ENCODE measurements around the gene CELA2A. TPM values are rescaled to one million over a fixed set of nuclear protein-coding genes. Genes with fewer than 3 reads are reported as not detected.
"Not testable (repeated sequence)": the region's sequence is repeated elsewhere in the genome, so short reads cannot be mapped to it uniquely, and the experiment has no call there.

Gene CELA2A
- total RNA-seq, 1 experiment from 2014 or later: not detected

DNA sequence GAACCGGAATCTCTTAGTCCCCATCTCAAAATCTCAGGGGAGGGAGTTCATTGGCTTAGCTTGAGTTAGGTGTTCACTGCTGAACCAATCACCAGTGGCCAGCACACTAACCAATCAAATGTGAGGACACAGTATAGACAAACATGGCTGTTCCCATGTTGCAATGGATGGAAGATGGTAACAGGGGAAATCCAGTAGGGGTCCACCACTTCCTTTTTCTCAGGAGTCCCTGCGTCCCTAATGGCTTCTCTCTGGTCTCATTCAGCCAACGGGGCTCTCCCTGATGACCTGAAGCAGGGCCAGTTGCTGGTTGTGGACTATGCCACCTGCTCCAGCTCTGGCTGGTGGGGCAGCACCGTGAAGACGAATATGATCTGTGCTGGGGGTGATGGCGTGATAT lies 29.1 kb downstream of the CELA2A start:
- intact Hi-C loops (cut with micrococcal nuclease): no loop called here
- TF ChIP-seq, protein P1, sequence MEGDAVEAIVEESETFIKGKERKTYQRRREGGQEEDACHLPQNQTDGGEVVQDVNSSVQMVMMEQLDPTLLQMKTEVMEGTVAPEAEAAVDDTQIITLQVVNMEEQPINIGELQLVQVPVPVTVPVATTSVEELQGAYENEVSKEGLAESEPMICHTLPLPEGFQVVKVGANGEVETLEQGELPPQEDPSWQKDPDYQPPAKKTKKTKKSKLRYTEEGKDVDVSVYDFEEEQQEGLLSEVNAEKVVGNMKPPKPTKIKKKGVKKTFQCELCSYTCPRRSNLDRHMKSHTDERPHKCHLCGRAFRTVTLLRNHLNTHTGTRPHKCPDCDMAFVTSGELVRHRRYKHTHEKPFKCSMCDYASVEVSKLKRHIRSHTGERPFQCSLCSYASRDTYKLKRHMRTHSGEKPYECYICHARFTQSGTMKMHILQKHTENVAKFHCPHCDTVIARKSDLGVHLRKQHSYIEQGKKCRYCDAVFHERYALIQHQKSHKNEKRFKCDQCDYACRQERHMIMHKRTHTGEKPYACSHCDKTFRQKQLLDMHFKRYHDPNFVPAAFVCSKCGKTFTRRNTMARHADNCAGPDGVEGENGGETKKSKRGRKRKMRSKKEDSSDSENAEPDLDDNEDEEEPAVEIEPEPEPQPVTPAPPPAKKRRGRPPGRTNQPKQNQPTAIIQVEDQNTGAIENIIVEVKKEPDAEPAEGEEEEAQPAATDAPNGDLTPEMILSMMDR (IDR thresholded peaks at IDR 0.05; ENCODE audit: unreplicated experiment): no peak
- no TSS peak for BruUV-seq (replicated peaks)
- no peaks in the 10 kb centered on the region for H3K9me3 Mint-ChIP-seq (ENCODE audit: unreplicated experiment)
- no peak overlapping the region for H3K27ac Mint-ChIP-seq (ENCODE audit: low read depth, unreplicated experiment)
- no peaks in the 10 kb centered on the region for H3K36me3 Mint-ChIP-seq (ENCODE audit: insufficient read depth, unreplicated experiment)
- DNase-seq (ENCODE audit: unreplicated experiment): no peak
- no peak overlapping the region for H3K4me3 Mint-ChIP-seq (ENCODE audit: unreplicated experiment)
- no peaks in the 10 kb centered on the region for H3K27me3 Mint-ChIP-seq (ENCODE audit: insufficient read depth, unreplicated experiment)
- POLR2A ChIA-PET: no interaction called here
- no peaks in the 10 kb centered on the region for H3K4me1 Mint-ChIP-seq (ENCODE audit: insufficient read depth, unreplicated experiment)
- CTCF ChIA-PET: no interaction called here

DNA sequence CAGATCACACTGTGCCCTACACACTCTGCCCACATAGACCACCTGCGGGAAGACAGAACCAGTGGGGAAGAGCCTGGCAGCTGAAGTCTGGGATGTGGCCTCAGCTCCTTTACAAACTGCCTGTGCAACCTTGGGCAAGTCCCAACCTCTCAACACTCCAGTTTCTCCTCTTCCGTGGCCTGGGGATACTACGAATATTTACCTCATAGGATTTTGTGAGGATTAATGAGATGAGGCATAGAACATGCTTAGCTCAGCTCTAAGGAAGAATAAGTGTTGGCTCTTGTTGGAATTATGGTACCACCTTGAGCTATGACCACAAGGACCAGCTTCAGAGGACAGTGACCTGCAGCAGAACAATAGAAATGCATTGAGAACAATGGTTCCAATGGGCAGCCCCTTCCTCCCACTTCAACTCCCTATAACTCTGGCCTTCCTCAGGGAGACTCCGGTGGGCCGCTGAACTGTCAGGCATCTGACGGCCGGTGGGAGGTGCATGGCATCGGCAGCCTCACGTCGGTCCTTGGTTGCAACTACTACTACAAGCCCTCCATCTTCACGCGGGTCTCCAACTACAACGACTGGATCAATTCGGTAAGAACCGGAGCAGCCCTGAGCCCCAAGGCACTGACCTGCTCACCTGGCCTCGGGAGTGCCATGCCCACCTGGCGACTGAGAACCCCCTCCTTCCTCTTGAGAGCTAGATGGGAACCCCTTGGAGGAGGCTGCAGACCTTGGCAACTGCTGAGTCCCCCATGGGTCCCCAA lies 30.5 kb downstream of the CELA2A start:
- BruUV-seq (replicated peaks); CTCF ChIA-PET; H3K27me3 Mint-ChIP-seq (ENCODE audit: insufficient read depth, unreplicated experiment); DNase-seq (ENCODE audit: unreplicated experiment); H3K27ac Mint-ChIP-seq (ENCODE audit: low read depth, unreplicated experiment); H3K4me1 Mint-ChIP-seq (ENCODE audit: insufficient read depth, unreplicated experiment); H3K4me3 Mint-ChIP-seq (ENCODE audit: unreplicated experiment); H3K9me3 Mint-ChIP-seq (ENCODE audit: unreplicated experiment); H3K36me3 Mint-ChIP-seq (ENCODE audit: insufficient read depth, unreplicated experiment); POLR2A ChIA-PET; intact Hi-C loops (cut with micrococcal nuclease): not testable (repeated sequence)

DNA sequence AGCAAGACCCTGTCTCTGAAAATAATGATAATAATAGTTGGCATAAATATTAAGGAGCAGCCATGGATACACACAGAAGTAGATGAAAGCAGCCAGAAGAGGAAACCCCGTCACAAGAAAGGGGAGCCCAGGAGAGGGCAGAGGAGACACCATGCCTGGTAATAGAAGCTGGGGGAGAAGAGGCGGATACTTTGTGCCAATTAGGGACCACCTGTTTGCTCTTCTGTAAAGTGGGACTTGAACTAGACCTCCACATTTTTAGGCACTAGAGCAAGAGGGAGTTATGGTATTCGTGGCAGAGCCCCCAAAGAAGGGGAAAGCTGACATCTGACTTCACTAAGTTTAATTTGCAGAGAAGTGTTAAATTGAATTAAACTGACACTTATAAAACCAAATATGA lies 31.8 kb downstream of the CELA2A start:
- Mint-ChIP-seq H3K27ac (ENCODE audit: low read depth, unreplicated experiment) (no peak overlapping the region), H3K4me1 (ENCODE audit: insufficient read depth, unreplicated experiment) (no peaks in the 10 kb centered on the region), H3K9me3 (ENCODE audit: unreplicated experiment) (no peaks in the 10 kb centered on the region), H3K36me3 (ENCODE audit: insufficient read depth, unreplicated experiment) (peaks cover 4% of the 10 kb centered on the region), H3K27me3 (ENCODE audit: insufficient read depth, unreplicated experiment) (no peaks in the 10 kb centered on the region), H3K4me3 (ENCODE audit: unreplicated experiment) (no peak overlapping the region)
- intact Hi-C loops (cut with micrococcal nuclease): no loop called here
- CTCF ChIA-PET: interaction anchor here (0.7 kb wide), 1 partner anchor 164 kb away, joined by 3 read pairs; no protein-coding TSS in a partner anchor
- BruUV-seq (replicated peaks): no TSS peak
- POLR2A ChIA-PET: interaction anchor here (0.7 kb wide), 1 partner anchor 627 kb away, joined by 3 read pairs; no protein-coding TSS in a partner anchor
- DNase-seq (ENCODE audit: unreplicated experiment): no peak
- TF ChIP-seq, protein P1 (IDR thresholded peaks at IDR 0.05; ENCODE audit: unreplicated experiment): no peak

DNA sequence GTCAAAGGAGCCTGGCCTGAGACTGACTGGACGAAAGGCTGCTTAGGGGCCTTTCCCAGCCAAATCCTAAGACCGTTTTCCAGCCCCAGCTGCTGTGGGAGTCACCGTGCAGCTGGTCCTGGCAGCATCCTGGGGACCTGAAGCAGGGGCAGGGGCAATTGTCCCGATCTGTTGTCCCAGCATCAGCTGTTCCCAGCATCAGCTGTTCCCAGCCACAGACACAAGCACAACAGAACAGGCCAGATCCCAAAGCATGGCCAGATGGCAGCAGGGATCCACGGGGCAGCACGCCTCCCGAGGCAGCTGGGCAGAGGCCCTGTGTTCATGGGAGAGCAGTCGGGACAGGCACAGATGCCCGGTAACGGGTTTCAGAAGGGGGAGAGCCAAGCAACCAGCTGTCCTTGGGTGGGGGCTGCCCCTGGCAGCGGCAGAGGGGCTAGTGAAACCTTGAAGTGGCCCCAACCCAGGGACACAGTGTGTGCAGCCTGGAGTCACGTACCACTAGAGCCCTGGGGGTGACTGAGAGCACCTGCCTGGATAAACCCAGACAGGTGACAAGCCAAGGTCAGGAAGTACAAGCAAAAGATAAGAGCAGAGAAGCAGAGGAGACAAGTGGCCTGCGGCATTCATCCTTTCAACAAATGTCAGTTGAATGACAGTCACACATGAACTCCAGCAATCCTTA lies 32.7 kb downstream of the CELA2A start:
- no peaks in the 10 kb centered on the region for H3K9me3 Mint-ChIP-seq (ENCODE audit: unreplicated experiment)
- ChIA-PET CTCF (interaction anchor here (0.7 kb wide), 1 partner anchor 165 kb away, joined by 3 read pairs; no protein-coding TSS in a partner anchor), POLR2A (no interaction called here)
- peaks cover 4% of the 10 kb centered on the region for H3K36me3 Mint-ChIP-seq (ENCODE audit: insufficient read depth, unreplicated experiment)
- DNase-seq (ENCODE audit: unreplicated experiment): no peak
- no TSS peak for BruUV-seq (replicated peaks)
- no peak overlapping the region for H3K27ac Mint-ChIP-seq (ENCODE audit: low read depth, unreplicated experiment)
- no peak overlapping the region for H3K4me3 Mint-ChIP-seq (ENCODE audit: unreplicated experiment)
- no peaks in the 10 kb centered on the region for H3K27me3 Mint-ChIP-seq (ENCODE audit: insufficient read depth, unreplicated experiment)
- intact Hi-C loops (cut with micrococcal nuclease): no loop called here
- no peaks in the 10 kb centered on the region for H3K4me1 Mint-ChIP-seq (ENCODE audit: insufficient read depth, unreplicated experiment)
- TF ChIP-seq, protein P1 (IDR thresholded peaks at IDR 0.05; ENCODE audit: unreplicated experiment): no peak

DNA sequence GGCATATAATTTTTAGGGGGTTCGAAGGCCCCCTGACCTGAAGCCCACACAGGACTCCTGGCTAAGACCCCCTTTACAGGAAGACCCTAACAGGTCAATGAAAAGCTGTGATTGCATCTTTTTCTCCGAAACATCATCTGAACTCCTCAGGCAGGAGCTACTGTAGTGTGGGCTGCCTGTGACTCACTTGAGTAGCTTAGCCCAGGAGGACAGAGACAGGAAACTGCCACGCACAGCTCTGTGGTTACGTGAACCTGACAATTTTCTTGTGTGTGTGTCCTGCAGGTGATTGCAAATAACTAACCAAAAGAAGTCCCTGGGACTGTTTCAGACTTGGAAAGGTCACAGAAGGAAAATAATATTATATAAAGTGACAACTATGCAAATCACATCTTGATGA lies 34.5 kb downstream of the CELA2A start:
- H3K36me3 Mint-ChIP-seq (ENCODE audit: insufficient read depth, unreplicated experiment); H3K9me3 Mint-ChIP-seq (ENCODE audit: unreplicated experiment); H3K4me3 Mint-ChIP-seq (ENCODE audit: unreplicated experiment); H3K4me1 Mint-ChIP-seq (ENCODE audit: insufficient read depth, unreplicated experiment); H3K27ac Mint-ChIP-seq (ENCODE audit: low read depth, unreplicated experiment); H3K27me3 Mint-ChIP-seq (ENCODE audit: insufficient read depth, unreplicated experiment); BruUV-seq (replicated peaks); intact Hi-C loops (cut with micrococcal nuclease); DNase-seq (ENCODE audit: unreplicated experiment): not testable (repeated sequence)
- CTCF ChIA-PET: interaction anchor here (0.8 kb wide), 1 partner anchor 463 kb away, joined by 3 read pairs; no protein-coding TSS in a partner anchor
- POLR2A ChIA-PET: interaction anchor here (0.6 kb wide), 1 partner anchor 36 kb away, joined by 3 read pairs; the partner anchor contains the start of gene DNAJC16

Data from MCF 10A (cell line).